Hematopoietic multipotent progenitor cell (in vitro differentiated cells): ENCODE measurements around the gene LGALS4. TPM values are rescaled to one million over a fixed set of nuclear protein-coding genes. Genes with fewer than 3 reads are reported as not detected.
"Not testable (repeated sequence)": the region's sequence is repeated elsewhere in the genome, so short reads cannot be mapped to it uniquely, and the experiment has no call there.

ENCODE experiments used
- DNase-seq, 3 donors: peaks; one replicate each; pipeline ENCODE4 v3.0.0-alpha.2; 2011 to 2015; ENCODE audit warnings: low read depth in 2 of 3, low spot score in 2 of 3
- total RNA-seq: library from RNA; depleted of rRNA; stranded (reverse); fragments of >200 nt; gene quantifications from one replicate; pipeline ENCODE4 v1.2.3, GENCODE V29; 2012

LGALS4 gene
- total RNA-seq, 1 donor, result 0.54 TPM

DNA sequence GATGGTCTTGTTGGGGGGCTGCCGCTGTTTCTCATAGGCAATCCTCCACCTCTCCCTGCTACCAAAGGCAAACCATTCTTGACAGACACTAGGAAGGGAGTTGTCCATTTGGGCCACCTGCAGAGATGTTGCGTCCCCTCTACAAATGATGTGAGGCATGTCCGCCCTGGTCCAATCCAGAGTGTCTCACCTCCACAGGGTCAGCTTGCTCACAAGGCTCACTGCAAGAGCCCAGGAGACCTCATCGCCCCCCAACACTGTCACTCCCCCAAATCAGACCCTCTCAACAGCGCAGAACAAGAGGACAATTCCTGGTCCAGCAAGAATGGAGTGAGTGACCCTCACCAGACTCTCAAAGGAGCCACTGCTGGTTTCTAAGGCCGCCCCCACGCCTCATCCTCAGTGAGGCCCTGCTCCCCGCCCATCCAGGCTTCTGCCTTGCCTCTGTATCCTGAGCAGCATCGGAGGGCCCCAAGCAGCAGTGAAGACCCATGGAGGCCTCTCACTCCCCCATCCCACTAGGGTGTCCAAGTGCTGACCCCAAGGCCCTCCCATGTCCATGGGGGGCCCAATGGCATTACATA lies 30.5 kb upstream of the LGALS4 start:
- DNase-seq, result no peak

DNA sequence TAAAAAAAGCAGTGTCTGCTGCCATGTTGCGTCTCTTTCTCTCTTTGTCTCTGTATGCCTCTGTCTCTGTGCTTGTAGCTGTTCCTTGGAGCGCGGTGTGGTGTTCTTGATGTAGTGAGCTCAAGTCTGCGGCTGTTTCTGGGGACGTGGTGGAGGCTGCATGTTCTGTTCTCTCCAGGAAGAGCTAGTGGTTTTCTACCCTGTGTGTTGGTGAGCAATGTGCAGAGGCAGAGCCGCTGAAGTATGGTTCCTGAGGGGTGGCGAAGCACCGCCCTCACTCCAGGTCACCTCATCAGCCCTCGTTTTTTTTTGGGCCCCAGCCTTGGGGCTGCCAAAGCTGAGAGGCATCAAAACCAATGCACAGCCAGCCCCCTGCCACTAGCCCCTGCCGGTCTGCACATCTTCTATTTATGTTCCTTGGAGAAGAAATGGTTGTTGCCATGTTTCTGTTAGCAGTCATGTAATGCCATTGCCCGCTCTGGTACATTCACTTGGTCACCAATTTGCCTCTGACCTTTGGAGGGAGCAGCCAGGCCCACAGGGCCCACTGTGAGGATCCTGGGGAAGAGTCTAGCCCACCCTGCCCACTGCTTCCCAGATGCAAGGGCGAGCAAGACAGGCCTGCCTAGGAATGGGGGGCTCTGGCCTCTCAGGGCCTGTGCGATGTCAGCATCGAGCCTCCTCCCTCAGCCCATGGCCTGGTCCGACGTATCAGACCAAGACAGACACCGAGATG lies 29.9 kb upstream of the LGALS4 start:
- peak in 1 of 3 donors; percentile 50 for DNase-seq

DNA sequence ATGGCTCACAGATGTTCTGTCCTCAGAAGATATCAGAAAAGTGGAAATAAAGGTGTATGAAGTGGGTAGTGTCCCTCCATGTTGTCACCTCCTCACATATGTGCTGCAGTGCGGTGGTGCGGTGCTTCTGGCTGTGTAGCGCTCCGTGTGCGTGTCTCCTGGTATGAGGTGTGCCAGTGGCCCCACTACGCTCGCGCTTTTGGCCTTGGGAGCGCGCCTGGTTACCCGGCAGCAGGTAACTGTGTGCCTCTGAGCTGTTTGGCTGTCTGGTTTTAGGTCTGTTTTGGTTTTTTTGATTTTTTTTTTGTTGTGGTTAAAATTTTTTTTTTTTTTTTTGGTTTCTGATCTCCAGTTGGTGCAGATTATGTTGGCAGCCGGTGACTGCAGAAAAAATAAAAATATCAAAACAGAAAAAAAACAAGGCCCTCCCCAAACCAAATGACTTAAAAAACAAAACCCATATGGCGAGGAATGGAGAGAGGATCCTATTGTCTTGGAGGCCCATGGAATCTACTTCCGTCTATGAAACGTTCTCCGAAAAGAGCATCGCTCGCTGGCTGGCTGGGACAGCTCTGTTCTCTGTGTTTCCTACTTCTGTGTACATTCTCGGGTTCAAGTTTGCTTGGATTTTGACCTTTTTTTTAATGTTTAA lies 29.2 kb upstream of the LGALS4 start:
- DNase-seq, result peak in 1 of 3 donors; percentile 54

DNA sequence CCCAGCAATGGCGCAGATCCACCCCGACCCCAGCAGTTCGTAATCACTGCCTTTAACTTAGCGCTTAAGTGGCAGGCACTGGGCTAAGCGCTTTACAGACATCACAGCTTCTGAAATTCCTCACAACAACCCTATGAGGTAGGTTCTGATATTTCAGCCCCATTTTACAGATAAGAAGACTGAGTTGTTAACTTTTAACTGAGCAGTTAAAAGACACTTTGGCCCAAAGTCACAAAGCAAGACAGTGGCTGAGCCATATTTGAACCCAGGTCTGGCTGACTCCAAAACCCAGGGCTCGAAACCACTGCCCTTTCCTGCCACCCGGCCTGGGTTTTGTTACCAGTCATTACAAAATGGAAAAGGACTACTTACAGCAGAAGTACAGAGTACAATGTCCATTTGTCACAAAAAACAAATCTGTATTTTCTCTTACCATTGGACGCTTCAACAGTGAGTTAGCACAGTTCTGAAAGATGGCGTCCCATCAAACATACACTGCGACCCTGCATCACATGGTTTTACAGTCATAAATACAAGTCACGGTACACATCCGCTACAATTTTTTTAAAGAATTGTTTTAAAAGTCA lies 28.5 kb upstream of the LGALS4 start:
- DNase-seq, result no peak

DNA sequence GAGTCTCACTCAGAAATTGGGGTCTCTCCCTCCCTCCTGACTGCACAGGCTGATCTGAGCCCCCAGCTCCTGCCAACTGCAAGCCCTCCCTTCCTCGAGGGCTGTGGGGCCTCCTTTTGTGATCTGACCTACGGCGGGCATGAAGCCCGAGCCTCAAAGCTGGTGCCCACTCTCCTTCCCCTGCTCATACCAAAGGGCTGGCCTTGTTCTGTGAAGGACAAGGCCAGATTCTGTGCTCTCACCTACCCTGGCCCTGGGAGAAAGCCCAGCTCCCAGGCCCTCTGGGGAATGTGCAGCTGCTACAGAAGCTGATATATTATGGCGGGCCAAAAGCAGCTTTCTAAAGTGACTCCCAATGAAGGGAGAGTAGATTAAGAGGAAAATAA lies 27.8 kb upstream of the LGALS4 start:
- no peak for DNase-seq

DNA sequence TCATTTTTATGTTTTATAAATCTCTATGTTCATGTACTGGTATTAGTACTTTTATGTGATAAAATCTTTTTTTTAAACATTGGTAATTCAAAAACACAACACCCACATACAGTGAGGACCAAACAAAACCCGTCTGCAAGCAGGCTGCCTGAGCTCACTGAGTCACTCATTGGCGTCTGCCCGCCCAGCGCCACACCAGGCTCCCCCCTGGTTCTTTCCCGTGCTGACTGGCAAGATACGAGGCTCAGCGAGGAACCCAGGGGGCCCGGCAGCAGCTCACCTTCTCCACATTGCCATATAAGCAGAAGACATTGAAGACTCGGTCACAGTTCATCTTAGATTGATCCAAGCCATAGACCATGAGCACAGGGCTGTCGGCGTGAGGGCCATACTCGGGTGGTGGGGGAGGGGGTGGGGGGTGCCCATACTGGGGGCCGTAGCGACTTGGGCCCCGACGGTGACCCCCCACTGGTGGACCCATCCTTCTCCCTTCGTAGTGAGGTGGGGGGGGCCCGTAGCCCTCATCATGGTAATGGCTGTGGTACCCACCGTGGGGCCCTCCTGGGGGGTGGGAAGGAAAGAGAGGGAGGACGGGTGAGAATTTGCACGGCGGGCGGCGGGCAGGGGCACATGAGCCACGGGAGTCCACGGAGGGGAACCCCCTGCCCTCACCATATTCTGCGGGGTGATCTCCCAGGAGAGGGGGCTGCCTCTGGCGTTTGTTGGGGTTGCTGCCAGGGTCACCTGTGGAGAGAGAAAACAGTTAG lies 27.3 kb upstream of the LGALS4 start:
- no peak for DNase-seq

DNA sequence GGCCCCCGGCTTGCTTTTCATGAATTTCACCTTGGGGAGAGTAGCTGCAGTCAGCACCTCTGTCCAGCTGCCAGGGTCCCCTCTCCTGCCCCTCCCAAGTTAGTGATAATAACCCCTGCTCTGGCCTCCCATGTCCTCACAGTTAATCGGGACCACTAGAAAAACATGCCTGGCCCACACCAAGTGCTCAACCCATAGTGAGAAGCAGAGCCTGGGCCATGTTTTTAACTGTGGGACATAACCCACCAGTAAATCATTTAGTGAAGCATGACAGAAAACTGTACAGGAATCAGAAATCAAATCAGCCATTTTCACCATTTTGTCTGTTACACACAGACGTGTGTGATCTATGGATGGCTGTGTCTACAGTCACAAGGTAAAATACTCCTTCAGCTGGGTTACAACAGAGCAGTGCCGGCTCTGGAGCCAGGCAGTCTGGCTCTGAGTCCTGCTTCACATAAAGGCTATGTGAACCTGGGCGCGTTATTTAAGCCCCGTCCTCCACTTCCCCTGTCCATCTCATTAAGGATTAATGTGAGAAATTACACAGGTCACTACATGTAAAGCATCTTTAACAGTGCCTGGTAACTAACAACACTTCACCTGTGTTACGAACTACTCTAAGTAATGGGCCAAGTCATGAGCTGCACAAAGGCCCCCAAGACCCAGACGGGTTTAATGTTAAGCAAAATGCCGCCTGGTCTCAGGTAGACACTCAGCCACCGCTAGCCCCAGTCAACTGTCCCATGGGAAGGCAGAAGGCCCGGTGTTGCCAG lies 26.4 kb upstream of the LGALS4 start:
- DNase-seq, result no peak

DNA sequence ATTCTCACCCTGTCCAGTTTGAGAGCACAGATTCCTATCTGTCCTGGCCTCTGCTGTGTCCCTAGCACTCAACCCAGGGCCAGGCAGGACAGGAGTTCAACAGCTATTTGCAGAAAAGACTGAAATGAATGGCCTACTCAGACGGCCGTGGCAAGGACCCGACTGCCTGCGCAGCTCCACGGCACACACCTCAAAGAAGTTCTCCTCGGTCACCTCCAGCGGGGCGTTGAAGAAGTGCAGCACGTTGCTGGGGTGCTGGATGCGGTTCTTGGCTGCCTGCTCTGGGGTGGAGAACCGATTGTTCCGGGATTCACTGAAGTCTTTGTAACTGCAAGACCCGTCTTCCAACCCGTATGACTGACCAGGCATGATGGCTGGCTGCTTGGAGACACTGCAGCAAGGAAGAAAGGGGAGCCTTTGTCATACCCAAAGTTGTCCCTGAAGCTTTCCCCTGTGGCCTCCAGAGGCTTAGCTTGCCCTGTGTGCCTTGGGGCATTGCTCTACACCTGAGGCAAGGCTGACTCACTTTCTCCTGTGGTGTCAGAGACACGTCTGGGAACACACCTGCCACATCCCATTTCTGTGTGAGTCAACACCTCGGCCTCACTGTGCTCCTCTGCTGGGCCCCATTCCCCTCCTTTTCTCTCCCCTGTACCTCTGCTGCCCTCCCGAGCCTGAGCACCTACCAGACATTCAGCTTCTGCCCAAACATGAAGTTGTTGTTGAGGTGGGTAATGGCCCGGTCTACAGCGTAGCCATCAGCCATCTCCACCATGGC lies 25.7 kb upstream of the LGALS4 start:
- DNase-seq, result no peak

DNA sequence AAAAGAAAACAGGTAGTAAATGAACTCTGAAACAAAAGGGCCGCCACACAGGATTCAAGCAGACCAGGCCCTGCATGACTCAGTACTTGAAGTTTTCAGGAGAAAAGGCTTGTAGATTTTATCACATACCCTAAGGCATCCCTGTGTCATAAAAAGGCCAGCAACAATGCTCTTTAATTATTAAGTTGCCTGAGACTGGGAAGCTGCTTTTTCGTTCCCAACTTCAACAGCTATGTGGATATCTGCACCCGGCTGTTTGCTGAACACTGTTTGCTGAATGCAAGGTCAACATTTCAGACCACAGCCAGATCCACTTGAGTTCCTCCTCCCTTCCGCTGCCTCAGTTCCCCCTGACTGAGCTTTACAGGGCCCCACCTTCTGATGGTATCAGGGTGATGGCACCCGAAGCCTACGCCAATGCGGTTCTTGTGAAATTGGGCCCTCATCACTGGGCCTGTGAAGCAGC lies 24.9 kb upstream of the LGALS4 start:
- DNase-seq, result no peak

DNA sequence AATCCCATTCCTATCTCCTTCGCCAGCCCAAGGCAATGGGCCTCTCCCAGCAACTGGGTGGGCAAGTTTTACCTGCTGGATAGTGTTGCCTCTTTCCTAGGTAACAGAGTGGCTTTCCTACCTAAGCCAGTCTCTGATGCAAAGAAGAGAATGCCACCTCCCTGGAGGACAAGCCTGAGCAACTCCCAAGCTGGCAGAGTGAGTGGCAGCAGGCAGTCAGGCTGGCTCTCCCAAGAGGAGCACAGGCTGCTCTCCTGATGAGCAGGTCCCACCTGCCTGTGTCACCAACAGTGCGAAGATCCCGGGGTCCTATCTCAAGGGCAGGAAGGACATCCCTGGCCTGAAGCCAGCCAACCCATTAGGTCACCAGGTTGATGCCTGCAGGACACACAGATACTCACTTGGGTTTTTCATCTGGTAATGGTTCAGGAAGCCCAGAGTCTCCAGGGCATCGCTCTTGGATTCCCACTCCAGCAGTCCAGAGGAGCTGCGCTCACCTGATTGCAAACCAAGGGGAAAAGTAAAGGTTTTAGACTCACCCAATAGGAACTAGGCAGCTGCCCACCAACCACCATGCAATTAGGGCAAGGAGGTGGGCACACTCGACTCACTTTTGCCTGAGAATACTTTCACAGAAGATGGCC lies 24.4 kb upstream of the LGALS4 start:
- no peak for DNase-seq

DNA sequence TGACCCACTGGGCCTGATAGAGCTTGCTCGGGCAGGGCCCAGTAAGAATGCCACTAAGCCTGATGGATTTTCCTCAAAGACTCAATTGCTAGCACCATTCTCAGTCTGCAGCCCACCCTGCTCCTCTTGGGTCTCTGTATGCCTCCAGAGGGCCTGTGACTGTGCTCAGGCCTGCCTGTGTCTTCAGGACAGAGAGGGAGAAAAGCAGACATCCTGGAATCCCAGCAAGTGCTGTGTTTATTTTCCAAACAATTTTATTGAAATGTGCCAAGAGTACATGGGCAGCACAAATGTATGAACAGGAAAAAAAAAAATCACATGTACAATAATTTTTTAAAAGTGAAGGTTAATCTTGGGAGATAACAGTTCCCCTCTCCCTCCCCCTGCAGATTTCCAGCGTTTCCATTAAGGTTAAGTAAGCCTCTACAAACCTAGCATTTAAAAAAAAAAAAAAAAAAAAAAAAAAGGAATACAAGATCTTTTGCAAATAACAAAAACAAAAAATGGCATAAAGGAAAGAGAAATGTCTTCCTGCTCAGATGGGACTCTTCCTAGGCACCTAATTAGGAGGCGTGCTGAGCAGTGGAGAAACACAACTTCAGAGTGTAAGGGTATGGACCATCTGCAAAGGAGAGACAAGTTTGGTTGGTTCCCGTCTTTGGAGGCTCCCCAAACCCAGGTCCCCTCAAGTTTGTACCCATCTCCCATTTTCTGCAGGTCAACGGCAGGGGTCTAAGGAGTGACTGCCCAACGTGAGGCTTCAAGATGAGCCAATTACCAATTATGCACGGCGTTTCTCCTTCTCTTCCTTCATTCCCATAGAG lies 23.6 kb upstream of the LGALS4 start:
- DNase-seq, result no peak

DNA sequence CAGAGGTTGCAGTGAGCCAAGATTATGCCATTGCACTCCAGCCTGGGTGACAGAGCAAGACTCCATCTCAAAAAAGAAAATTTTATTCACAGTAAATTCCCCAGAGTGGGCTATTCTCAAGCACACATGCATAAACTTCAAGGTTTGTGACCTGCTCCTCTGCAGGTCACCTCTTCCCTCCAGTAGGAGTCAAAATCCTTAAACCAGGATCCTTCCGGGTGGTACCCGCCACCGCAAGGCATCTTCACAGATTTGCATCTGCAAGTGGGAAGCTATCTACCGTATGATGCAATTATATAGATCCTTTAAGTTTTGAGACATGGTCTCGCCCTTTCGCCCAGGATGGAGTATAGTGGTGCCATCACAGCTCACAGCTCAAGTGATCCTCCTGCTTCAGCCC lies 21.8 kb upstream of the LGALS4 start:
- DNase-seq, result no peak

DNA sequence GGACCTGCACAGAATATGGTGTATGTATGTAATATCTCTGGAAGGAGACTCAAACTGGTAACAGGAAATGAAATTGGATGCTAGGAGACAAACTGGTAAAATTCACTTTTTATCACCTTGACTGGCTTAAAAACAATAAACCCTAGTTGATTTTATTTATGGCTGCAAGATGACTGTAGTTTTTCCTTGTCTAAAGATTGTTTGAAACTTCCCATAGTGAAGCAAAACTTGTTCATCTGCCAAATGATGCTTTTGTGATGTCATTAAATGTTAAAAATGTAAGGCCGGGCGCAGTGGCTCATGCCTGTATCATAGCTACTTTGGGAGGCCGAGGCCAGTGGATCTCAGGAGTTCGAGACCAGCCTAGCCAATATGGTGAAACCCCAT lies 21.4 kb upstream of the LGALS4 start:
- no peak for DNase-seq

DNA sequence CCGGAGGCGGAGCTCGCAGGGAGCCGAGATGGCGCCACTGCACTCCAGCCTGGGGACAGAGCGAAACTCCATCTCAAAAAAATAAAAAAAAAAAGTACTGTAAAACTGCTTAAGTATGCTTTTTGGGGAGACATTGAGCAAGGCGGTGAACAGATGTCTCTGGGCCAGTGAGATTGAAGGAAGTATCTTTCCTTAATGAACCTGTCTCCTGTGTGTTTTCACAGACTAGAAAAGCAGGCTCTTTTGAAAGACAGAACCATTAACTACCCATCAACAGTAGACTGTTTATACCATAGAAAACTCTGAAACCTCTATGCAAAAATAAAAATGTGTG lies 20.3 kb upstream of the LGALS4 start:
- no peak for DNase-seq

DNA sequence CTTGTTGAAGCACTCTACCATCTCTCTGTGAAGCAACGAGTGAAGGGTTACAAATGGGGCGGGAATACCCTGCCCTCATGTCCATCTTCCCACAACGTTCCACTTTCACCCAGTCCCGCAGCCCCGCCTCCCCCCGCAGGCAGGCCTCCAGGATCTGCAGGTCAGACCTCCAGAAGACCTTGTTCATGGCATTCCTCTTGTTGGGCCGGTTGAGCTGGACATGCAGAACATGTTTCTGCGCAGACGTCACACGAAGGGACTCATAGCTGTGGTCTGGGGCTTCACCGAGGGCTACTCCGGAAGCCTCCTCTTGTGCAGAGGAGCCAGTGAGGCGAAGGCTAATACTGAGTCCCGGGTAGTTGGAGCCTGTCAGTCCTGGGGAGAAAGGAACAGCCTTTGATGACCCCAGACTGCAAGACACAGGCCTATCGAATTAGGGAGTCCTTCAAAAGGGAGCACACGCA lies 18.4 kb upstream of the LGALS4 start:
- DNase-seq, result peak in 1 of 3 donors; percentile 35

DNA sequence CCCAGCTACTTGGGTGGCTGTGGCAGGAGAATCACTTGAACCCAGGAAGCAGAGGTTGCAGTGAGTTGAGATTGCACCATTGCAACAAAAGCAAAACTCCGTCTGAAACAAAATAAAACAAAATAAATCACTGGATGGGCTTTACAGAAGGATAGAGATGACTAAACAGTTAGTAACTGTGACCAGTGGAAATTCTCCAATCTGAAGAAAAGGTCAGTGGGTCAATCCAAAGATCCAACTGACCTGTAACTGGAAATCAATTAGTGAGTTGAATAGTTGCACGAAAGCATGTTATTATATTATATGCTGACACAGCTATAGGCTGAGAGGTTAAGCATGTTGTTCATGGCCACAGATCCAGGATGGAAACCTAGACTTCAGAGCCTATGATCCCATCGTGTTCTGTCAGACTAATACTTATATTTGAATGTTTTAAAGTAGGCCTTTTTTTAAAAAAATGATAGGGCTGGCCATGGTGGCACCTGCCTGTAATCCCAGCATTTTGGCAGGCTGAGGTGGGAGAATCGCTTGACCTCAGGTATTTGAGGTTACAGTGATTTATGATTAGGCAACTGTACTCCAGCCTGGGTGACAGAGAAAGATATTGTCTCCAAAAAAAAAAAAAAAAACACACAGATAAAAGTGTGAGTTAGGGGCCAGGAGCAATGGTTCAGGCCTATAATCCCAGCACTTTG lies 17.4 kb upstream of the LGALS4 start:
- no peak for DNase-seq

DNA sequence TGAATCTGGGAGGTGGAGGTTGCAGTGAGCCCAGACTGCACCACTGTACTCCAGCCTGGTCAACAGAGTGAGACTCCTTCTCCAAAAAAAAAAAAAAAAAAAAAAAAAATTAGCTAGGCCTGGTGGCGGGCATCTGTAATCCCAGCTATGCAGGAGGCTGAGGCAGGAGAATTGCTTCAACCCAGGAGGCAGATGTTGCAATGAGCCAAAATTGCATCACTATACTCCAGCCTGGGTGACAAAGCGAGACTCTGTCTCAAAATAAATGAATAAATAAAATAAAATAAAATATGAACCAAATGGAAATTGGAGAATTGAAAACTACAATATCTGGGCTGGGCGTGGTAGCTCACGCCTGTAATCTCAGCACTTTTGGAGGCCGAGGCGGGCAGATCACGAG lies 16.5 kb upstream of the LGALS4 start:
- DNase-seq, result not testable (repeated sequence)
